Measurements from ENCODE around the gene ABHD15.
A peak's percentile ranks its signal among the peaks of the same experiment; 100 is the strongest.

ABHD15 gene

GRCh38 chr17:29582254-29582765, 15.5 kb upstream of the ABHD15 start:
- no peak for DNase-seq (ENCODE audit: low read depth in 2 of 2)

GRCh38 chr17:29581583-29582253, 14.9 kb upstream of the ABHD15 start:
- no peak for DNase-seq (ENCODE audit: low read depth in 2 of 2)

GRCh38 chr17:29579866-29580771, 13.3 kb upstream of the ABHD15 start:
- peak; percentile 80 to 81 for DNase-seq (ENCODE audit: low read depth in 2 of 2)

DNA sequence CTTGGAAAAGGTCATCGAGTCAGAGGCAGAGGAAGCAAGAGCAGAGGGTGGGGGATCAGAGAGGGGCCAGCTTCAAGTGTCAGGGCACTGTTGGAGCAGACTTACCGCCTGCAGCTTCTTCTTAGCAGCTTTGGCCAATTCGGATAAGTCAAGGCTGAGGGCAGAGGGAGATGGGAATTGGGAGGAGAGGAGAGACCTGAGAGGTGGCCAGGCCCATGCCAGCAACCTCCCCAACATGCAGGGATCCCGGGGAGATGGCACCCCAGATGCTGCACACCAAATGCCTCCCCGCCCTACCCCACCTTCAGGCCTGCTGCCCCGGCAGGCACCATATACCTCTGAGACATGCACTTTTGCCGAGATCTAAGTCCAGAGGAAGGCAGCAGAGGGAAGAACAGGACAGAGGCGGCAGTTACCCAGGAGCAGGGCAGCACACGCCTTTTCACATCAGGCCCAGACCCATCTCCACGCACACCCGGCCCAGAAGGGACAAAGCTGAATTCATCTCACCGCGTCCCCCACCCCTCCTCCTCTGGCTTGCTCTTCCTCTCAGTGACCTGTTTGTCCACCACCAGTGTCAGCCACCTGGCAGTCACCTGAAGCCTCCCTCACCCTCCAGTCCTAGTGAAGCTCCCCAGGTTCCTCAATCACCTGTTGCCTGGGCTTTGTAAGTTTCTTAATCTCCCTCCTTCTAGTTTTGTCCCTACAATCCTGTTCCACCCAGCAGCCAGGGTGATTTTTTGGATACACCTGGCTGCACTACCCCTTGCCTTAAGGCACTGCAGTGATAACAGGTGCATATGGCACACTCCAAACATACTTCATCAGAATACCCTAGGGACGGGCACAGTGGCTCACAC, 12.0 kb upstream of the ABHD15 start:
- DNase-seq (ENCODE audit: low read depth in 2 of 2): no peak

DNA sequence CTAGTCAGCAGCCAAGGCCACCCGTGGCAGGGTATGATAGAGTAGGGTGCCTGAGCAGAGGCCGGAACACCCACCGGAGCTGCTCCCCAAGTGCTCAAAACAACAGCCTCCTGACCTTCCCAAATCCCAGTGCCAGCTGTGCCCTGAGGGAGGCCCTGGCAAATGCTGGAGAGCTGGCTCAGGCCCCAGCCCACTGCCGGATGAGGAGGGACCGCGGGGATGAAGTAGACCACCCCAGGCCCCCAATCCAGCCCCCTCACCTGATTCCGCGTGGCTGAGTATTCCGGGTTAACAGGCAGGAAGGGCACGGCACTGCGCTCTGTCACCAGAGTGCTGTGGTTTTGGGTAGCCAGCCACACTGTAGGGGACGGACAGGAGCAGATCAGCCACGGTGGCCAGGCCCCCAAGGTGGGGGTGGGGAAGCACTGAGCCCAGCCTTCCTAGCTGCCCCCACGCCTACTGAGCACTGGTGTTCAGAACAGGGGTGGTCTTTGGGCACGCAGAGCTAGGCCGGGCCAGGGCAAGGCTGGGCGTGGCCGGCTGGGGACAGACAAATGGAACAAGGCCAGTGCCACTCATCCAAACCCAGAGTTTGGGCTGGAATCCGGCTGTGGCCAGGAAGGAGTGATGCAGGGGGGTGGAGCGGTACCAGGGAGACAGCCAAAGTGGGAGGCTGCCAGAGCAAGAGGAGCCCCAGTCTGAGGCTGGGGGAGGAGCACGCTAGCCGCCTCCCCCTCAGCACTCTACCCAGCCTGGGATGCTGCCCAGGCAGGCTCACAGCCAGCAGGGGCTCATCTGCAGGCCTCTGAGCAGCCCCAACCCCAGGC, 10.8 kb upstream of the ABHD15 start:
- DNase-seq (ENCODE audit: low read depth in 2 of 2): no peak

DNA sequence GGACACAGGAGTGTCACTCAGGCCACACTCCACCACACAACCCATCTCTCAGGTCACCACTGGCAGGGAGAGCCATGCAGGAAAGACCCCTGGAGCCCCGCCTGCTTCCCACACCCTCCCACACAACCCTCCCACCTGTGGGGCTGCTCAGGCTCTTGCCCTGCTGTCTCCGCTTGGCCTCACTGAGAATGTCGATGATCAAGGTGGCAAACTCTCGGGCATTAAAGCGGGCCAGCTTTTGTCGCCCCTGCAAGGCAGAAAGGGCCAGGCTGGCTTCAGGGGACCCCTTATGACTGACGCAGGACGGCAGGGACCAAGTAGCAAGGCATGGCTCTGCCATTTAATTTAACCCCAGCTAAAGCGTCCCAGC, 10.1 kb upstream of the ABHD15 start:
- DNase-seq (ENCODE audit: low read depth in 2 of 2): no peak

- no peak for DNase-seq (ENCODE audit: low read depth in 2 of 2)
These were observed 9.6 kb upstream of the ABHD15 start for GRCh38 chr17:29576214-29577000.

- no peak for DNase-seq (ENCODE audit: low read depth in 2 of 2)
These were observed 8.8 kb upstream of the ABHD15 start for GRCh38 chr17:29575511-29576213.

DNA sequence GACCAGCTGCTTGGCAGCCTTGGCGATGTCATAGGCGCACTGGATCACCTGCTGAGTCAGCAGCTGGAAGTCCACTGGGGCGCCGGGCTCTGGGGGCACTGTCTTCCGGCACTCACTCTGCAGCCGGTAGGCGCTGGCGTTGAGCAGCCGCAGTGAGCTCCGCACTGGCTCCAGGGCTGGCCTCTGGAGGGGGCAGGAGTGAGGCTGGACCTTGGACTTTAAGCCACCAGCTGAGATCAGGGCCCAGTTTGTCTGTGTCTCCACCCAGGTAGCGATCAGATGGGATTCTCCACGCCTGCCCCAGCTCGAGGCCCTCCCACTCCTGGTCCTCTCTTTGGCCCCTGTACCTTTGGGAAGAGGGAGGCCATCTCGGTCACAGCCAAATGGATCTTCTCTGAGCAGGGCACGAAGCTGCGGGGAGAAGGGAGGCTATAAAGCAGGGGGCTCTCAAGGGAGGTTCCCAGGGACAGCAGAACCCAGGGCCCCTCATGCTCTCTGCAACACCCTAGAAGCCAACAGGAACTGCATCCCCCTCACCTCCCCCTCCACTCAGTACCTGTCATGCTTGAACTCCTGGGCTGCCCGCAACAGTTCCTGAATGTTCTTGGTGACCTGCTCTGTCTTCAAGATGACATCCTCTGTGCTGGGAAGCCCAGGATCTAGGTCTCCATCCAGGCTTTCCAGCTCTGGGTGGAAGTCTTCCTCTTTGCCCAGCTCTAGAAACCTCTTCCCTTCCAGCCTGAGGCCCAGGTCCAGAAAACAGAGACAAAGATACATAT, 8.1 kb upstream of the ABHD15 start:
- DNase-seq (ENCODE audit: low read depth in 2 of 2): no peak

GRCh38 chr17:29573871-29574731, 7.3 kb upstream of the ABHD15 start:
- no peak for DNase-seq (ENCODE audit: low read depth in 2 of 2)

DNA sequence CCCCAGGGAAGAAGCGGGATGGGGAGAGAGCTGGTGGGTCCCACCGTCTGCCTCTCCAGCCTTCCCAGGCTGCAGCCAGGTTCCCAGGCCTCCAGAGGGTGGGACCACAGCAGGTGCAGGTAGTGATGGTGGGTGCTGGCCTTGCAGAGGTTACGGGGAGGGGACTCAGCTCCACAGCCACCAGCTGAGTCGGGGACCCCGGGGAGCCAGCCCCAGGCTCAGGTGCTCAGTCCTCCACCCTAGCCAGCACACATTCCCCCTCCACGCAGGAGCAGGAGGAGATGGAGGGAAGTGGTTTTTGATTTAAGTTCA, 6.7 kb upstream of the ABHD15 start:
- DNase-seq (ENCODE audit: low read depth in 2 of 2): no peak

DNA sequence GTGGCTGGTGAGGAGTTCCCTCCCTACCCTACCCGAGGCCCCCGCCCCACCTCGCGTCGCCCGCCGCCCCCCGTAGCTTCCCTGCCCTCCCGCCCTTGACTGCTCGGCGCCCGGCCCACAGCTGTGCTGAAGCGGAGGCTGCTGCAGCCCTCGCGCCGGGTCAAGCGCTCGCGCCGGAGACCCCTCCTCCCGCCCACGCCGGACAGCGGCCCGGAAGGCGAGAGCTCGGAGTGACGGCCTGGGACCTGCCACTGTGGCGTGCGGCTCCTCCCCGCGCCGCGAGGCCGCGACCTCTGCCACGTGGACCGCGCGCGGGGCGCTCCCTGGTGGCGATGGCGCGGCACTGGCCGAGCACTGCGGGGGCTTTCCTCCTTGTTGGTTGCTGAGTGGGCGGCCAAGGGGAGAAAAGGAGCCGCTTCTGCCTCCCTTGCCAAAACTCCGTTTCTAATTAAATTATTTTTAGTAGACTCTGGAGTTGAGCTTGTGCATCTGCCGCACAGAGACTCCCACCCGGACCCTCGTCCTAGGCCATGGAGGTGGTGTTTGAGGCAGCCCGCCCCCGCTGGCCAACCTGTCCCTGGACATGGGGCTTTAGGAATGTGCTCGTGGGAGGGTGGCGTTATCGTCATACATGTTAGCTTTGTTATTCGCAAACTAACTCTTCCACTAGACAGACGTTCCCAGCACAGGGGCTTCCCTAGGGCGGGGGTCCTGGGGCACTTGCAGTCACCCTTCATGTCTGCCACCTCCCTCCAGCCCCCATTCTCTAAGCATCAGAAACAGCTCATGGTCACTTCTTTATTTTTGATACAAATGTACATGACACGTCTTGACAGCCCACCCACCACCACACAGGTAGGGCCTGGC, 6.1 kb upstream of the ABHD15 start:
- DNase-seq (ENCODE audit: low read depth in 2 of 2): peak in 1 of 2 donors; percentile 48

GRCh38 chr17:29571883-29572681, 5.2 kb upstream of the ABHD15 start:
- DNase-seq (ENCODE audit: low read depth in 2 of 2): no peak

DNA sequence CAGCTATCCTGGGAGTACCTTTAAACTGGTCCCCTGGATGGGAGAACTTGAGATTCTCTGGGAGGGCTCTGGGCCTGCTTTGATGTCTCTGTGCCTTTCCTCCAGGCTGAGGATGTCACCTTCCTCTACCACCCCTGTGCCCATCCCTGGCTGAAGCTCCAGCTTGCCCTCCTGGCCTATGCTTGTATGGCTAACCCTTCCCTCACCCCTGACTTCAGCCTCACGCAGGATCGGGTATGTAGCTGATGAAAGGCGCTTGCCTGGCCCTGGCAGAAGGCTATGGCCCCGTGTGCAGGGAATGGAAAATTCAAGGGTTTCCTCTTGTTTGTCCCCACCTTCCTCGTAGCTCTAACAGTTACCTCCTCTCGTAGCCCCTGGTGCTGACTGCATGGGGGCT, 4.6 kb upstream of the ABHD15 start:
- DNase-seq (ENCODE audit: low read depth in 2 of 2): no peak

- DNase-seq (ENCODE audit: low read depth in 2 of 2): no peak
These were observed 3.7 kb upstream of the ABHD15 start for GRCh38 chr17:29570521-29570920.

DNA sequence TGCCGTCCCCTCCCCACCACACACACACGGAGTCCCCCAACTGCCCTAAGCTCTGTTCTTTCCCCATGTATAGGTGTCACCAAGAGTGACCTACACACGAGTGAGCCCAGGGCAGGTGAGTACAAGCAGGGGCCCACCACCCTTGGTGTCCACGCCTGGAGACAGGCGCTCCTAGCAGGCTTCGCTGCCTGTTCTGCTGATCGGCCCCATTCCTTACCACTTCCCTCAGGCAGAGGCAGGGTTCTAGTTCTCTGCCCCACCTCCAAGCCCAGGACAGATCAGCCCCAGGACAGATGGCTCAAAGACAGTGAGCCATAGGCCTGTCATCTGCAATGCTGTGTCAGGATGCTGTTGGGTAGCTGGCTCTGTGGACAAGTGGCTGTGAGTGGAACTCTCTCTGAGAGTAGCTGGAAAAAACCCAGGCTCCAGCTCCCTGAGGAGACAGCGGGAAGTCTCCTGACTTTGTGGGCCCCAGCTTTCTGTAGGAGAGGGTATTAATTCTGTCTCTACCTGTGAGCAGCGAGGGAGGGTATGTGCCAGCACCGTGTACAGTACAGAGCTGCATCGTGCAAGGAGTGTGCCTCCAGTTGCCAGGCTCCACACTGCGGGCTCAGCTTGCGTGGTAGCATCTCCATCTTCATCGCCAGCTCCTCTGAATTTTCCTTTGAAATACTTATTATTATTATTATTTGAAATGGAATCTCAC, 2.6 kb upstream of the ABHD15 start:
- DNase-seq (ENCODE audit: low read depth in 2 of 2): no peak

All from activated CD8-positive, alpha-beta memory T cell treated with anti-CD3 and anti-CD28 coated beads for 4 hours (primary cell).